Suprapubic skin (tissue), 4 donors: ENCODE results near the gene SLC22A4. TPM values are rescaled to one million over a fixed set of nuclear protein-coding genes. Genes with fewer than 3 reads are reported as not detected.

Experiments
- DNase-seq, 2 donors: peaks; one replicate each; pipeline ENCODE4 v3.0.0-alpha.2; 2019; ENCODE audit warnings: low spot score in 2 of 2
- H3K27ac ChIP-seq: fragments of 200-600 bp; sonication (generic); one replicate; pipeline ENCODE4 v1.5.1; 2019
- H3K27me3 ChIP-seq: fragments of 200-600 bp; sonication (generic); one replicate; pipeline ENCODE4 v1.5.1; 2019
- H3K36me3 ChIP-seq: fragments of 200-600 bp; sonication (generic); one replicate; pipeline ENCODE4 v1.5.1; 2019
- H3K4me1 ChIP-seq: fragments of 200-600 bp; sonication (generic); one replicate; pipeline ENCODE4 v1.5.1; 2019
- H3K4me3 ChIP-seq: fragments of 200-600 bp; sonication (generic); one replicate; pipeline ENCODE4 v1.5.1; 2019; ENCODE audit warnings: mild to moderate bottlenecking
- H3K9me3 ChIP-seq: fragments of 200-600 bp; sonication (generic); one replicate; pipeline ENCODE4 v1.5.1; 2019
- CTCF ChIP-seq, 2 donors: fragments of 200-600 bp in 1 of 2; fragments of 450-650 bp in 1 of 2; sonication (generic) in 1 of 2; IDR thresholded peaks; one replicate each; pipeline ENCODE4 v1.5.1; 2016 to 2019; ENCODE audit warnings: antibody characterized with exemption in 2 of 2, mild to moderate bottlenecking in 1 of 2, moderate library complexity in 1 of 2
- EP300 ChIP-seq: sonication (generic); formaldehyde crosslinking; IDR thresholded peaks from one replicate; pipeline ENCODE4 v1.6.1; 2017; ENCODE audit warnings: antibody characterized with exemption
- POLR2A ChIP-seq, 2 donors: fragments of 450-650 bp; IDR thresholded peaks; one replicate each; pipeline ENCODE4 v1.6.1; 2017; ENCODE audit warnings: antibody characterized with exemption in 2 of 2, mild to moderate bottlenecking in 2 of 2, moderate library complexity in 2 of 2
- POLR2AphosphoS5 ChIP-seq, 3 donors: sonication (generic); formaldehyde crosslinking; IDR thresholded peaks; one replicate each; pipeline ENCODE4 v1.6.1; 2017; ENCODE audit warnings: antibody characterized with exemption in 3 of 3
- WGBS: methylation state at CpG from one replicate; pipeline ENCODE4 v1.1.5; 2018; 5-methylcytosine and 5-hydroxymethylcytosine counted together
- total RNA-seq, 4 donors: library from RNA; depleted of rRNA; stranded (reverse); fragments of >200 nt; gene quantifications; one replicate each; pipeline ENCODE4 v1.1.0, GENCODE V29; 2016

SLC22A4 gene
- total RNA-seq, 4 donors from 2014 or later: 0.32 to 1.9 (median 1.3) TPM

GRCh38 chr5:132325691-132326090, 31.5 kb downstream of the SLC22A4 start:
- no peaks in the 10 kb centered on the region for H3K9me3 ChIP-seq
- TF ChIP-seq CTCF (IDR thresholded peaks at IDR 0.05) (no peak), POLR2AphosphoS5 (IDR thresholded peaks at IDR 0.05) (no peak), EP300 (no peak), POLR2A (IDR thresholded peaks at IDR 0.05) (no peak)
- no peaks in the 10 kb centered on the region for H3K27me3 ChIP-seq
- H3K4me1 ChIP-seq: no peaks in the 10 kb centered on the region
- no peak overlapping the region for H3K4me3 ChIP-seq
- WGBS: 90% methylated on average over 4 of the region's 4 CpGs
- no peaks in the 10 kb centered on the region for H3K36me3 ChIP-seq
- no peak overlapping the region for H3K27ac ChIP-seq
- DNase-seq: no peak

DNA sequence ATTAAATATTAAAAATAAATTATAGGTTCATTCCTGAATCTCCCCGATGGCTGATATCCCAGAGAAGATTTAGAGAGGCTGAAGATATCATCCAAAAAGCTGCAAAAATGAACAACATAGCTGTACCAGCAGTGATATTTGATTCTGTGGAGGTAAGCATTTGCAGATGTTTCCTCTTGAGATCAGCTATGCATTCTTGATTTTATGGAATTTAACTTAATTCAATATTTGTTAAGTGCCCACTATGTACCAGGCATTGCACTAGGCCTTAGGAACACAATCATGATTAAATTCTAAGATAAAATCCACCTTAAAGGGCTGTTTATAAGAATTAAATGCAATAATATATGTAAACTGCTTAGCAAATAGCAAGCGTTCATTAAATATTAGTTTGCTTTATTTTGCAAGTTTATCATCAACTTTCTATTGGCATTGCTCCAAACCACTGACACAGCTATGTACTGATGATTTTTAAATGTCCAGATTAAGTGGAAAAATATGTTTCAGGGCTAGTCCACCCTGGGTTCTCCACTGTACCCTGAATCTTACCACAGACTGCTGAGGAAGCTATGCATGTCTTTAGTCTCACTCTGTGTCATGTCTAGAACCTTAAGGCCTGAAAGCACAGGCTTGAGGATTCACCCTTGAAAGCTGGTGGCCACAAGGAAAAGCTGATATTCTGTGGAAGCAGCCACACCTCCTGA, 33.2 kb downstream of the SLC22A4 start:
- no peak for DNase-seq

DNA sequence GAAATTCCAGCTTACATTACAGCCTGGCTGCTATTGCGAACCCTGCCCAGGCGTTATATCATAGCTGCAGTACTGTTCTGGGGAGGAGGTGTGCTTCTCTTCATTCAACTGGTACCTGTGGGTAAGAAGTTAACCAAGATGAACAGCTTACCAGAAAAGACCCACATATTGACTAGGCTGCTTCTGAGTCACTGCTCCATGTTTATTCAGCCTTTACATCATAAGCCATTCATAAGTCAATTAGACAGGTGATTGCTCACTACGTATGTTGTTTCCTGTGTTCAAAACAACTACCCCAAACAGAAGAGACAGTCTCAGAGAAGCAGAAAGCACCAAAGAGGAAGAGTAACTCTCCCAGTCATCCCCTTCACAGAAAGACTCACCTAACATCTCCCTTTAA, 40.6 kb downstream of the SLC22A4 start:
- Histone ChIP-seq H3K27me3 (no peaks in the 10 kb centered on the region), H3K4me3 (no peak overlapping the region), H3K9me3 (no peaks in the 10 kb centered on the region), H3K36me3 (no peaks in the 10 kb centered on the region), H3K27ac (no peak overlapping the region), H3K4me1 (no peaks in the 10 kb centered on the region)
- TF ChIP-seq POLR2A (IDR thresholded peaks at IDR 0.05) (no peak), EP300 (no peak), POLR2AphosphoS5 (IDR thresholded peaks at IDR 0.05) (no peak)
- DNase-seq: no peak
- 81% methylated on average over 3 of the region's 3 CpGs for WGBS

More for the DNA sequence above, 33.2 kb downstream of the SLC22A4 start:
- H3K9me3 ChIP-seq: no peaks in the 10 kb centered on the region
- WGBS: 56% methylated on average over 2 of the region's 2 CpGs
- no peaks in the 10 kb centered on the region for H3K36me3 ChIP-seq
- no peaks in the 10 kb centered on the region for H3K4me1 ChIP-seq
- H3K4me3 ChIP-seq: no peak overlapping the region
- H3K27me3 ChIP-seq: no peaks in the 10 kb centered on the region
- H3K27ac ChIP-seq: no peak overlapping the region
- no peak for TF ChIP-seq POLR2AphosphoS5 (IDR thresholded peaks at IDR 0.05)
- TF ChIP-seq EP300: no peak
- TF ChIP-seq CTCF (IDR thresholded peaks at IDR 0.05): no peak
- TF ChIP-seq POLR2A (IDR thresholded peaks at IDR 0.05): no peak

GRCh38 chr5:132335402-132335801, 41.2 kb downstream of the SLC22A4 start:
- Histone ChIP-seq H3K9me3 (no peaks in the 10 kb centered on the region), H3K27ac (no peak overlapping the region), H3K27me3 (no peaks in the 10 kb centered on the region), H3K36me3 (no peaks in the 10 kb centered on the region), H3K4me3 (no peak overlapping the region), H3K4me1 (no peaks in the 10 kb centered on the region)
- no peak for DNase-seq
- TF ChIP-seq POLR2A (IDR thresholded peaks at IDR 0.05) (no peak), CTCF (IDR thresholded peaks at IDR 0.05) (no peak), EP300 (no peak), POLR2AphosphoS5 (IDR thresholded peaks at IDR 0.05) (no peak)

DNA sequence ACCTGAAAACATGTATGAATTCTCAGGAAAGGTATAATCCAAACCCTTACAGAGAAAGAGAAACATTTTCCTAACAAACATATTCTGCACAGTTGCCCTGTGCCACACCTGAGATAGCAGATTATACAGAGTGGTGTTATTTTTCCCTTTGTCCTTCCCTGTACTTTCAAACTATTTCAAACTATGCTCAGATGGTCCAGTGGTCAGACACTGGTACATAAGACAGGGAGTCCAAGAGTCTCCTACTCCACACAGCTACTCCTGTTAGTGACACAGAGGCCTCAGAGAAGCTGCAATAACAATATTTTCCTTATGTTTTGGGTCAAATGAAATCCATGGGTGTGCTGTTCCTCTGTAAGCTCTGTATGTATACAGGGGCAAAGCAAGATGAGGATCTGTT, 45.3 kb downstream of the SLC22A4 start:
- DNase-seq: no peak
- no peaks in the 10 kb centered on the region for H3K27me3 ChIP-seq
- H3K9me3 ChIP-seq: no peaks in the 10 kb centered on the region
- no peak overlapping the region for H3K27ac ChIP-seq
- no peaks in the 10 kb centered on the region for H3K4me1 ChIP-seq
- no peak overlapping the region for H3K4me3 ChIP-seq
- TF ChIP-seq EP300: no peak
- H3K36me3 ChIP-seq: no peaks in the 10 kb centered on the region

DNA sequence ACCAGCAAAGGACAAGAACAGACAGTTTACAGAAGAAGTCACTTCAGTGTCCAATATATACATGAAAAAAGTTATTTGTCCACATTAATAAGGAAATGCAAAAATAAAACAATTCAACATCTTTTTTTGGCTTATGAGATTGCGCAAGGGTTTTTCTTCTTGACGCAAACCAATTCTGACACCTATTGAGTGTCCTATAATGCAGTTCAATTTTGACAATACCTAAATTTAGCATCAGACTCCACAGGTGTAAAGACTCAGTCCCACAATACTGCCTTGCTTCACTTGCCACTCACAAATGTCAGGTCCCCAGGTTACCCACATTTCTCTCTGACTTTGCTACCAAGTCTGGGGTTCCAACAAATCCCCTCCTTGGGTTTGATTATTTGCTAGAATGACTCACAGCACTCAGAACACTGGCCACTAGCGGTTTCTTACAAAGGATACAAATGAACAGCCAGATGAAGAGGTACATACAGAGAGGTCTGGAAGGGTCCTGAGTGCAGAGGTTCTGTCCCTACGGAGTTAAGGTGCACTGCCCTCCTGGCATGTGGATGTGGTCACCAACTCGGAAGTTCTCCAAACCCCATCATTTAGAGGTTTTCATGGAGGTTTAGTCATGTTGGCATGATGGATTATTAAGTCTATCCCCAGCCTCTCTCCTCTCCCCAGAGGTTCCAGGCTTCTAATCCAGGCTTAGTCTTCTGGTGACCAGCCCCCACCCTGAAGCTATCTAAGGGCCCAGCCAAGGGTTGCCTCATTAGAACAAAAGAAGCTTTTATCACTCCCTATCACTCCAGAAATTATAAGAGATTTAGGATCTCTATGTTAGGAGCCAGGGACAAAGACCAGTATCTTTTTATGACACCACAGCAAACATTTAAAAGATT, 48.3 kb downstream of the SLC22A4 start:
- TF ChIP-seq CTCF (IDR thresholded peaks at IDR 0.05): no peak
- no peak for TF ChIP-seq EP300
- TF ChIP-seq POLR2AphosphoS5 (IDR thresholded peaks at IDR 0.05): no peak
- no peak for TF ChIP-seq POLR2A (IDR thresholded peaks at IDR 0.05)
- Histone ChIP-seq H3K27ac (no peak overlapping the region), H3K4me3 (no peak overlapping the region), H3K4me1 (no peaks in the 10 kb centered on the region), H3K27me3 (no peaks in the 10 kb centered on the region), H3K9me3 (no peaks in the 10 kb centered on the region), H3K36me3 (no peaks in the 10 kb centered on the region)
- DNase-seq: no peak
- 77% methylated on average over 5 of the region's 5 CpGs for WGBS
